ENCODE data around the gene UBE2G1. TPM values are rescaled to one million over a fixed set of nuclear protein-coding genes. Genes with fewer than 3 reads are reported as not detected.

UBE2G1 gene
- total and polyA plus RNA-seq, 2 of the 13 experiments (the other 11 are each of a cell fraction or from before 2014, with no cell fraction given) = 27.9 to 42.6 TPM

DNA sequence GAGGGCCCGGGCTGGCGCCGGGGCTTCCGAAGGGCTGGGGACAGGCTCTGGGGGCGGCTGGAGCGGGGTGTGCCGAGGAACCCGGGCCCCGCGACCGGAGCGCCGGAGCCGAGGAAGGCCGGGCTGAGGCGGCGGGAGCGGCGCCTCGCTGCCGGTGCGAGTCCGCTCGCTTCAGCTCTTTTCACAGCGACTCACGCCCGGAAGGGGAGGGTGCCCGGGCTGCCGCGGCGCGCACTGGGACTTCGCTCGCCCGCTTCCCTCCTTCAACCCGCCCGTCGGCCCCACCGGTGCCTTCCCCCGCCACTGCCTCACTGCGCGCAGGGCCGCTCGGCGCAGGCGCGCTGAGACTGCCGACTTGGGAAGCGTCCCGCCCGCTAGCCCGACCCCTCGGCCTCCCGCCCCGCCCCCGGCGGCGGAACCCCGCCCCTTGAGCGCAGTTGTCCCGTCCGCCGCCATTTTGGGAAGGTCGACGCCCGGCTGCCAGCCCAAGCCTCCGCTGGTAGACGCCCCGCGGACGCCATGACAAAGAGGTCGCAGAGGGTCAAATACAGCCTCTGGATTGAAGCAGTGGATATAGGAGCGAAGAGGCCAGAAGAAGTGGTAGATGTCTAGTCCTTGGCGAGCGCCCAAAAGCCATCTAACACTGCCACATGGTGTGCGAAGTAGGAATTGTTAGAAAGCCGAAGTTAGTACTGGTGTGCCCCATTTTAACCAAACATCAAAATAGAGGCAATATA lies at the start of gene UBE2G1 (continued):
- TF ChIP-seq, protein P1, sequence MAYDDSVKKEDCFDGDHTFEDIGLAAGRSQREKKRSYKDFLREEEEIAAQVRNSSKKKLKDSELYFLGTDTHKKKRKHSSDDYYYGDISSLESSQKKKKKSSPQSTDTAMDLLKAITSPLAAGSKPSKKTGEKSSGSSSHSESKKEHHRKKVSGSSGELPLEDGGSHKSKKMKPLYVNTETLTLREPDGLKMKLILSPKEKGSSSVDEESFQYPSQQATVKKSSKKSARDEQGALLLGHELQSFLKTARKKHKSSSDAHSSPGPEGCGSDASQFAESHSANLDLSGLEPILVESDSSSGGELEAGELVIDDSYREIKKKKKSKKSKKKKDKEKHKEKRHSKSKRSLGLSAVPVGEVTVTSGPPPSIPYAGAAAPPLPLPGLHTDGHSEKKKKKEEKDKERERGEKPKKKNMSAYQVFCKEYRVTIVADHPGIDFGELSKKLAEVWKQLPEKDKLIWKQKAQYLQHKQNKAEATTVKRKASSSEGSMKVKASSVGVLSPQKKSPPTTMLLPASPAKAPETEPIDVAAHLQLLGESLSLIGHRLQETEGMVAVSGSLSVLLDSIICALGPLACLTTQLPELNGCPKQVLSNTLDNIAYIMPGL (CRISPR knock-in tag; IDR thresholded peaks at IDR 0.05; ENCODE audit: borderline replicate concordance in 1 of 2, low read depth in 1 of 2) = peak; percentile 23 to 46; a peak in 2 of 4 replicates
- TF ChIP-seq, protein P2, sequence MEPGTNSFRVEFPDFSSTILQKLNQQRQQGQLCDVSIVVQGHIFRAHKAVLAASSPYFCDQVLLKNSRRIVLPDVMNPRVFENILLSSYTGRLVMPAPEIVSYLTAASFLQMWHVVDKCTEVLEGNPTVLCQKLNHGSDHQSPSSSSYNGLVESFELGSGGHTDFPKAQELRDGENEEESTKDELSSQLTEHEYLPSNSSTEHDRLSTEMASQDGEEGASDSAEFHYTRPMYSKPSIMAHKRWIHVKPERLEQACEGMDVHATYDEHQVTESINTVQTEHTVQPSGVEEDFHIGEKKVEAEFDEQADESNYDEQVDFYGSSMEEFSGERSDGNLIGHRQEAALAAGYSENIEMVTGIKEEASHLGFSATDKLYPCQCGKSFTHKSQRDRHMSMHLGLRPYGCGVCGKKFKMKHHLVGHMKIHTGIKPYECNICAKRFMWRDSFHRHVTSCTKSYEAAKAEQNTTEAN (CRISPR knock-in tag; conservative IDR thresholded peaks at IDR 0.05) = peak; percentile 59; the same call in 1 of the 2 replicates
- TF ChIP-seq MAZ (IDR thresholded peaks at IDR 0.05; ENCODE audit: borderline replicate concordance, low read depth, low read length) (peak; percentile 81; the same call in 1 of the 2 replicates), MAZ (CRISPR knock-in tag; IDR thresholded peaks at IDR 0.05; ENCODE audit: low read depth) (peak; percentile 68), ZNF784 (CRISPR knock-in tag; IDR thresholded peaks at IDR 0.05; ENCODE audit: borderline replicate concordance) (no peak; the same call in 1 of the 2 replicates), ZNF574 (CRISPR knock-in tag; IDR thresholded peaks at IDR 0.05) (peak; percentile 70; the same call in 1 of the 2 replicates), MIER3 (CRISPR knock-in tag; IDR thresholded peaks at IDR 0.05; ENCODE audit: borderline replicate concordance) (peak; percentile 65; the same call in 1 of the 2 replicates), ZNF746 (CRISPR knock-in tag; IDR thresholded peaks at IDR 0.05) (0 out of 2 replicates have a peak, but pooled peaks have one; percentile 16), NR2F2 (IDR thresholded peaks at IDR 0.05; ENCODE audit: borderline replicate concordance, low read depth) (no peak), GATAD2A (CRISPR knock-in tag; IDR thresholded peaks at IDR 0.05) (peak; percentile 42; the same call in 1 of the 2 replicates), ZNF782 (CRISPR knock-in tag; IDR thresholded peaks at IDR 0.05; ENCODE audit: borderline replicate concordance) (peak; percentile 63; the same call in 1 of the 2 replicates), MAFK (conservative IDR thresholded peaks at IDR 0.05 in 1 of 2, IDR thresholded peaks at IDR 0.05 in 1 of 2; ENCODE audit: low read length in 2 of 2) (no peak), ZNF724P (CRISPR knock-in tag; IDR thresholded peaks at IDR 0.05; ENCODE audit: borderline replicate concordance) (0 out of 2 replicates have a peak, but pooled peaks have one; percentile 60), HMG20B (CRISPR knock-in tag; conservative IDR thresholded peaks at IDR 0.05) (no peak), ZSCAN20 (CRISPR knock-in tag; IDR thresholded peaks at IDR 0.05; ENCODE audit: borderline replicate concordance) (peak; percentile 59; the same call in 1 of the 2 replicates), ZSCAN21 (CRISPR knock-in tag; IDR thresholded peaks at IDR 0.05; ENCODE audit: borderline replicate concordance) (no peak), ZNF772 (CRISPR knock-in tag; IDR thresholded peaks at IDR 0.05) (peak; percentile 52; the same call in 1 of the 2 replicates), ZNF883 (CRISPR knock-in tag; IDR thresholded peaks at IDR 0.05; ENCODE audit: not compliant biosample characterization) (no peak), ZSCAN25 (CRISPR knock-in tag; IDR thresholded peaks at IDR 0.05) (peak; percentile 77)
- TF ChIP-seq, protein P3, sequence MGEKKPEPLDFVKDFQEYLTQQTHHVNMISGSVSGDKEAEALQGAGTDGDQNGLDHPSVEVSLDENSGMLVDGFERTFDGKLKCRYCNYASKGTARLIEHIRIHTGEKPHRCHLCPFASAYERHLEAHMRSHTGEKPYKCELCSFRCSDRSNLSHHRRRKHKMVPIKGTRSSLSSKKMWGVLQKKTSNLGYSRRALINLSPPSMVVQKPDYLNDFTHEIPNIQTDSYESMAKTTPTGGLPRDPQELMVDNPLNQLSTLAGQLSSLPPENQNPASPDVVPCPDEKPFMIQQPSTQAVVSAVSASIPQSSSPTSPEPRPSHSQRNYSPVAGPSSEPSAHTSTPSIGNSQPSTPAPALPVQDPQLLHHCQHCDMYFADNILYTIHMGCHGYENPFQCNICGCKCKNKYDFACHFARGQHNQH (CRISPR knock-in tag; IDR thresholded peaks at IDR 0.05) = no peak; the same call in 1 of the 2 replicates

Data from HepG2 (cell line).